ENCODE data around the gene LRRC59. TPM values are rescaled to one million over a fixed set of nuclear protein-coding genes. Genes with fewer than 3 reads are reported as not detected.

The LRRC59 gene
- total RNA-seq, 1 donor from 2014 or later = 185 TPM

GRCh38 chr17:50352693-50353599, 44.4 kb downstream of the LRRC59 start:
- peaks cover 43% of the 10 kb centered on the region for H4K20me1 ChIP-seq (ENCODE audit: insufficient read depth, low read length)
- Mint-ChIP-seq H3K4me3 (ENCODE audit: unreplicated experiment) (peak overlapping the region; percentile 54), H3K9me3 (ENCODE audit: unreplicated experiment) (no peaks in the 10 kb centered on the region), H3K4me1 (ENCODE audit: low read depth, unreplicated experiment) (peaks cover 13% of the 10 kb centered on the region), H3K27ac (ENCODE audit: unreplicated experiment) (no peak overlapping the region), H3K27me3 (ENCODE audit: low read depth, unreplicated experiment) (no peaks in the 10 kb centered on the region), H3K36me3 (ENCODE audit: low read depth, unreplicated experiment) (peaks cover 26% of the 10 kb centered on the region)
- DNase-seq (ENCODE audit: low read depth) (no peak), FAIRE-seq (no peak)
- H3K4me2 ChIP-seq (ENCODE audit: low read length) = no peak overlapping the region
- H3K9me3 ChIP-seq (ENCODE audit: insufficient read depth, low read depth, low read length) = no peaks in the 10 kb centered on the region
- H3K4me3 ChIP-seq (ENCODE audit: insufficient read depth, low read depth, low read length) = no peak overlapping the region
- no peaks in the 10 kb centered on the region for H3K27me3 ChIP-seq (ENCODE audit: insufficient read depth, low read length)
- no peak overlapping the region for H3K27ac ChIP-seq (ENCODE audit: low read depth, low read length)
- peaks cover 12% of the 10 kb centered on the region for H3K4me1 ChIP-seq (ENCODE audit: insufficient read depth, low read length)
- peaks cover 25% of the 10 kb centered on the region for H3K79me2 ChIP-seq (ENCODE audit: insufficient read depth, low read length)
- no peak for TF ChIP-seq CTCF (IDR thresholded peaks at IDR 0.05; ENCODE audit: insufficient read depth, low read depth, low read length)
- no peak for TF ChIP-seq EZH2 (IDR thresholded peaks at IDR 0.05; ENCODE audit: insufficient read depth, low read length)
- H2AFZ ChIP-seq (ENCODE audit: low read depth, low read length) = no peak overlapping the region
- H3K9ac ChIP-seq (ENCODE audit: low read length) = no peak overlapping the region
- peaks cover 4% of the 10 kb centered on the region for H3K36me3 ChIP-seq (ENCODE audit: insufficient read depth, low read length)

- H3K27ac Mint-ChIP-seq (ENCODE audit: unreplicated experiment) = no peak overlapping the region
- no peak overlapping the region for H3K27ac ChIP-seq (ENCODE audit: low read depth, low read length)
- peaks cover 33% of the 10 kb centered on the region for H3K79me2 ChIP-seq (ENCODE audit: insufficient read depth, low read length)
- H3K4me3 ChIP-seq (ENCODE audit: insufficient read depth, low read depth, low read length) = no peak overlapping the region
- H3K4me2 ChIP-seq (ENCODE audit: low read length) = no peak overlapping the region
- TF ChIP-seq EZH2 (IDR thresholded peaks at IDR 0.05; ENCODE audit: insufficient read depth, low read length) = no peak
- H3K27me3 ChIP-seq (ENCODE audit: insufficient read depth, low read length) = no peaks in the 10 kb centered on the region
- H3K4me3 Mint-ChIP-seq (ENCODE audit: unreplicated experiment) = no peak overlapping the region
- H3K4me1 ChIP-seq (ENCODE audit: insufficient read depth, low read length) = peaks cover 18% of the 10 kb centered on the region
- peaks cover 18% of the 10 kb centered on the region for H3K4me1 Mint-ChIP-seq (ENCODE audit: low read depth, unreplicated experiment)
- no peaks in the 10 kb centered on the region for H3K9me3 ChIP-seq (ENCODE audit: insufficient read depth, low read depth, low read length)
- H4K20me1 ChIP-seq (ENCODE audit: insufficient read depth, low read length) = peaks cover 49% of the 10 kb centered on the region
- H3K36me3 ChIP-seq (ENCODE audit: insufficient read depth, low read length) = peaks cover 2% of the 10 kb centered on the region
- H3K9me3 Mint-ChIP-seq (ENCODE audit: unreplicated experiment) = no peaks in the 10 kb centered on the region
- no peaks in the 10 kb centered on the region for H3K27me3 Mint-ChIP-seq (ENCODE audit: low read depth, unreplicated experiment)
- no peak for DNase-seq (ENCODE audit: low read depth)
- no peak for FAIRE-seq
- no peak overlapping the region for H2AFZ ChIP-seq (ENCODE audit: low read depth, low read length)
- no peak overlapping the region for H3K9ac ChIP-seq (ENCODE audit: low read length)
- H3K36me3 Mint-ChIP-seq (ENCODE audit: low read depth, unreplicated experiment) = peaks cover 23% of the 10 kb centered on the region
These were observed 45.1 kb downstream of the LRRC59 start for GRCh38 chr17:50352072-50352692.

- peaks cover 52% of the 10 kb centered on the region for H4K20me1 ChIP-seq (ENCODE audit: insufficient read depth, low read length)
- H3K36me3 ChIP-seq (ENCODE audit: insufficient read depth, low read length) = no peaks in the 10 kb centered on the region
- H3K79me2 ChIP-seq (ENCODE audit: insufficient read depth, low read length) = peaks cover 43% of the 10 kb centered on the region
- peaks cover 22% of the 10 kb centered on the region for H3K36me3 Mint-ChIP-seq (ENCODE audit: low read depth, unreplicated experiment)
- no peak for DNase-seq (ENCODE audit: low read depth)
- no peak overlapping the region for H3K4me2 ChIP-seq (ENCODE audit: low read length)
- H3K9ac ChIP-seq (ENCODE audit: low read length) = no peak overlapping the region
- no peak overlapping the region for H2AFZ ChIP-seq (ENCODE audit: low read depth, low read length)
- no peak overlapping the region for H3K27ac Mint-ChIP-seq (ENCODE audit: unreplicated experiment)
- H3K9me3 ChIP-seq (ENCODE audit: insufficient read depth, low read depth, low read length) = no peaks in the 10 kb centered on the region
- no peak overlapping the region for H3K27ac ChIP-seq (ENCODE audit: low read depth, low read length)
- peaks cover 22% of the 10 kb centered on the region for H3K4me1 ChIP-seq (ENCODE audit: insufficient read depth, low read length)
- H3K4me1 Mint-ChIP-seq (ENCODE audit: low read depth, unreplicated experiment) = peaks cover 18% of the 10 kb centered on the region
- no peaks in the 10 kb centered on the region for H3K9me3 Mint-ChIP-seq (ENCODE audit: unreplicated experiment)
- TF ChIP-seq EZH2 (IDR thresholded peaks at IDR 0.05; ENCODE audit: insufficient read depth, low read length) (no peak), CTCF (IDR thresholded peaks at IDR 0.05; ENCODE audit: insufficient read depth, low read depth, low read length) (no peak)
- no peak overlapping the region for H3K4me3 Mint-ChIP-seq (ENCODE audit: unreplicated experiment)
- H3K4me3 ChIP-seq (ENCODE audit: insufficient read depth, low read depth, low read length) = no peak overlapping the region
- no peaks in the 10 kb centered on the region for H3K27me3 Mint-ChIP-seq (ENCODE audit: low read depth, unreplicated experiment)
- H3K27me3 ChIP-seq (ENCODE audit: insufficient read depth, low read length) = no peaks in the 10 kb centered on the region
- FAIRE-seq = no peak
These were observed 46.6 kb downstream of the LRRC59 start for GRCh38 chr17:50350733-50351132.
